GM12875 (cell line): ENCODE measurements around the gene LHCGR.
"Not testable (repeated sequence)": the region's sequence is repeated elsewhere in the genome, so short reads cannot be mapped to it uniquely, and the experiment has no call there.

Experiments used
- H3K4me3 ChIP-seq: one replicate; pipeline ENCODE4 v1.5.1; 2011; ENCODE audit warnings: low read depth, low read length, control low read depth
- CTCF ChIP-seq: IDR thresholded peaks from 2 replicates; pipeline ENCODE4 v1.5.1; 2011; ENCODE audit warnings: low read depth, mild to moderate bottlenecking, control low read depth, inconsistent platforms, low read length, moderate library complexity, borderline replicate concordance; ENCODE audit not compliant: insufficient read depth

LHCGR gene

GRCh38 chr2:48711343-48711742, 44.2 kb downstream of the LHCGR start:
- TF ChIP-seq CTCF = no peak
- no peak overlapping the region for H3K4me3 ChIP-seq

GRCh38 chr2:48709096-48710034, 46.2 kb downstream of the LHCGR start:
- TF ChIP-seq CTCF = no peak
- no peak overlapping the region for H3K4me3 ChIP-seq

- TF ChIP-seq CTCF = no peak
- H3K4me3 ChIP-seq = no peak overlapping the region
Observed at GRCh38 chr2:48707466-48707865, 48.1 kb downstream of the LHCGR start.

GRCh38 chr2:48703621-48704020, 51.9 kb downstream of the LHCGR start:
- not testable (repeated sequence) for H3K4me3 ChIP-seq

GRCh38 chr2:48699348-48699930, 56.1 kb downstream of the LHCGR start:
- no peak for TF ChIP-seq CTCF

GRCh38 chr2:48696881-48697280, 58.6 kb downstream of the LHCGR start:
- TF ChIP-seq CTCF = no peak
- no peak overlapping the region for H3K4me3 ChIP-seq

More at GRCh38 chr2:48699348-48699930, 56.1 kb downstream of the LHCGR start:
- no peak overlapping the region for H3K4me3 ChIP-seq

- no peak for TF ChIP-seq CTCF
Observed at GRCh38 chr2:48695991-48696390, 59.5 kb downstream of the LHCGR start.

More at GRCh38 chr2:48695991-48696390, 59.5 kb downstream of the LHCGR start:
- no peak overlapping the region for H3K4me3 ChIP-seq
